K562 (cell line): ENCODE measurements around the gene PTCH1. TPM values are rescaled to one million over a fixed set of nuclear protein-coding genes. Genes with fewer than 3 reads are reported as not detected.

Experiments used
- ATAC-seq: fragments of 200-7000 bp; cut with Tn5 transposase; 3 replicates; pipeline ENCODE4 v1.9.1; 2020; ENCODE audit warnings: moderate library complexity
- BruUV-seq: library from RNA; stranded (reverse); fragments of 400-500 nt; replicated peaks from 2 replicates; lab custom pipeline; 2021; lab: Mats Ljungman, UMichigan
- CTCF ChIA-PET: fragments of 300-600 bp; formaldehyde crosslinking; extraction: SDS; loops from one replicate; lab custom pipeline; 2021; ENCODE audit warnings: low intra/inter-chr PET ratio; lab: Yijun Ruan, JAX
- POLR2A ChIA-PET: fragments of 300-600, 350-650 bp; sonication (Branson Sonifier 250); formaldehyde crosslinking; extraction: SDS; loops from one replicate; lab custom pipeline; 2021; ENCODE audit warnings: antibody characterized with exemption, inconsistent platforms; lab: Yijun Ruan, JAX
- DNase-seq, 4 experiments: peaks; one replicate each; pipeline versions ENCODE4 v3.0.0 to v3.0.0-alpha.2; 2011 to 2018; ENCODE audit warnings: low spot score in 3 of 4, mixed read lengths in 3 of 4; ENCODE audit errors: extremely low read depth in 1 of 4
- FAIRE-seq: peaks from 2 replicates; lab custom pipeline; 2011; peaks lifted over from hg19 to GRCh38; lab: Jason Lieb, UNC
- H2AFZ ChIP-seq: 2 replicates; pipeline ENCODE4 v1.6.0; 2011; ENCODE audit warnings: low read depth, low read length, control low read depth, inconsistent platforms
- H3K27ac ChIP-seq: fragments of 200-600 bp; 3 replicates; pipeline ENCODE4 v1.8.0; 2011; ENCODE audit warnings: low read depth, mild to moderate bottlenecking, control low read depth, inconsistent platforms, low read length, moderate library complexity, mixed read lengths; ENCODE audit errors: extremely low read depth
- H3K27me3 ChIP-seq, 2 experiments: fragments of 300-600 bp in 1 of 2; 2 replicates in 1 of 2; 3 replicates in 1 of 2; pipeline versions ENCODE4 v1.6.0 to v1.8.0; 2011; ENCODE audit warnings: inconsistent platforms in 2 of 2, low read length in 2 of 2, mild to moderate bottlenecking in 1 of 2, mixed read lengths in 1 of 2, moderate library complexity in 1 of 2; ENCODE audit not compliant: control insufficient read depth in 2 of 2, insufficient read depth in 2 of 2
- H3K36me3 ChIP-seq: fragments of 300-600 bp; 3 replicates; pipeline ENCODE4 v1.8.0; 2011; ENCODE audit warnings: mild to moderate bottlenecking, low read length, inconsistent platforms; ENCODE audit not compliant: control insufficient read depth, insufficient read depth
- H3K4me1 ChIP-seq, 2 experiments: fragments of 200-600 bp in 1 of 2; replicated peaks in 1 of 2; 2 replicates in 1 of 2; 3 replicates in 1 of 2; pipeline versions ENCODE4 v1.5.1 to v1.8.0; 2011; ENCODE audit warnings: inconsistent platforms in 2 of 2, low read length in 2 of 2, mild to moderate bottlenecking in 1 of 2, mixed read lengths in 1 of 2, moderate library complexity in 1 of 2; ENCODE audit not compliant: control insufficient read depth in 2 of 2, insufficient read depth in 2 of 2
- H3K4me2 ChIP-seq: 2 replicates; pipeline ENCODE4 v1.6.1; 2011; ENCODE audit warnings: low read length, control low read depth, inconsistent platforms, mixed read lengths; ENCODE audit not compliant: insufficient read depth
- H3K4me3 ChIP-seq: fragments of 200-600 bp; sonication (generic), shearing (Covaris generic); 2 replicates; pipeline ENCODE4 v1.5.1; 2016; ENCODE audit warnings: control low read depth, inconsistent platforms
- H3K79me2 ChIP-seq: fragments of 200-600 bp; 3 replicates; pipeline ENCODE4 v1.8.0; 2011; ENCODE audit warnings: low read length, inconsistent platforms; ENCODE audit not compliant: control insufficient read depth, insufficient read depth
- H3K9ac ChIP-seq, 2 experiments: 2 replicates each; pipeline versions ENCODE4 v1.6.0 to v1.6.1; 2011; ENCODE audit warnings: low read depth in 2 of 2, low read length in 2 of 2, control low read depth in 1 of 2, inconsistent platforms in 1 of 2, mild to moderate bottlenecking in 1 of 2, mixed read lengths in 1 of 2; ENCODE audit not compliant: insufficient read depth in 1 of 2
- H3K9me1 ChIP-seq: one replicate; pipeline ENCODE4 v1.6.0; 2011; ENCODE audit warnings: inconsistent platforms, mild to moderate bottlenecking, low read length, moderate library complexity; ENCODE audit not compliant: control insufficient read depth, insufficient read depth
- H3K9me3 ChIP-seq: replicated peaks from 2 replicates; pipeline ENCODE4 v1.5.1; 2011; ENCODE audit warnings: low read depth, low read length, inconsistent platforms; ENCODE audit not compliant: control insufficient read depth, insufficient read depth
- H4K20me1 ChIP-seq: replicated peaks from 2 replicates; pipeline ENCODE4 v1.6.1; 2011; ENCODE audit warnings: low read length, inconsistent platforms, mixed read lengths; ENCODE audit not compliant: control insufficient read depth, insufficient read depth
- OTX1 ChIP-seq: fragments of 450-650 bp; formaldehyde crosslinking; IDR thresholded peaks from 2 replicates; pipeline ENCODE4 v1.4.0; 2022; ENCODE audit warnings: mild to moderate bottlenecking
- SMARCA5 ChIP-seq: fragments of 450-650 bp; IDR thresholded peaks from 2 replicates; pipeline ENCODE4 v1.6.1; 2016
- TAF7 ChIP-seq: fragments of 450-650 bp; IDR thresholded peaks from 2 replicates; pipeline ENCODE4 v1.6.1; 2016; ENCODE audit warnings: missing genetic modification characterization, missing compliant biosample characterization
- WGBS: fragments of 100-300 bp; shearing (Covaris generic); methylation state at CpG from one replicate; pipeline ENCODE4 v1.1.6; 2016; ENCODE audit warnings: low coverage, mixed read lengths; ENCODE audit not compliant: insufficient coverage; ENCODE audit errors: missing lambda C conversion rate; 5-methylcytosine and 5-hydroxymethylcytosine counted together
- in situ Hi-C: fragments of 300-500 bp; cut with MboI; formaldehyde crosslinking; loops from 4 replicates; pipeline ENCODE4 v1.15.0; 2018; ENCODE audit warnings: inconsistent platforms, mixed read lengths
- intact Hi-C: fragments of 100-400 bp; cut with micrococcal nuclease; formaldehyde crosslinking; loops from 2 replicates; pipeline ENCODE4 v1.14.2; 2022
- polyA plus RNA-seq, 8 experiments: library from polyadenylated mRNA; depleted of rRNA in 4 of 8; stranded (reverse) in 5 of 8; unstranded in 3 of 8; fragments of >200 nt; fragmentation: Nextera tagmentation in 2 of 8; fragmentation: Illumina TruSeq in 1 of 8; extraction: Ambion mirVana in 2 of 8; extraction: Trizol in 1 of 8; gene quantifications; 2 replicates each; pipeline versions ENCODE4 v1.2.1 to v1.2.3, GENCODE V29; 2011 to 2014; ENCODE audit warnings: inconsistent platforms in 1 of 8, missing spikeins in 1 of 8
- total RNA-seq, 7 experiments: library from RNA; depleted of rRNA in 6 of 7; stranded (reverse); fragments of >200 nt in 6 of 7; fragmentation: Illumina TruSeq in 2 of 7; extraction: Trizol in 2 of 7; gene quantifications; 2 replicates each; pipeline versions ENCODE4 v1.2.1 to v1.2.3, GENCODE V29; 2011 to 2021; ENCODE audit warnings: low replicate concordance in 1 of 7
- TF ChIP-seq, protein P1 (sequence below): fragments of 450-650 bp; IDR thresholded peaks from 2 replicates; pipeline ENCODE4 v1.6.1; 2017; ENCODE audit warnings: antibody characterized with exemption, mild to moderate bottlenecking
- TF ChIP-seq, protein P2 (sequence below), 2 experiments: fragments of 450-650 bp in 1 of 2; sonication (generic) in 1 of 2; formaldehyde crosslinking in 1 of 2; IDR thresholded peaks; 2 replicates each; pipeline versions ENCODE4 v1.7.1 to v1.9.0; 2016 to 2022; ENCODE audit warnings: inconsistent platforms in 1 of 2, mild to moderate bottlenecking in 1 of 2, missing genetic modification reagents in 1 of 2

Gene PTCH1
- total and polyA plus RNA-seq, 9 of the 15 experiments (the other 6 are each of a cell fraction or from before 2014, with no cell fraction given): 0.70 to 9.9 (median 3.8) TPM

DNA sequence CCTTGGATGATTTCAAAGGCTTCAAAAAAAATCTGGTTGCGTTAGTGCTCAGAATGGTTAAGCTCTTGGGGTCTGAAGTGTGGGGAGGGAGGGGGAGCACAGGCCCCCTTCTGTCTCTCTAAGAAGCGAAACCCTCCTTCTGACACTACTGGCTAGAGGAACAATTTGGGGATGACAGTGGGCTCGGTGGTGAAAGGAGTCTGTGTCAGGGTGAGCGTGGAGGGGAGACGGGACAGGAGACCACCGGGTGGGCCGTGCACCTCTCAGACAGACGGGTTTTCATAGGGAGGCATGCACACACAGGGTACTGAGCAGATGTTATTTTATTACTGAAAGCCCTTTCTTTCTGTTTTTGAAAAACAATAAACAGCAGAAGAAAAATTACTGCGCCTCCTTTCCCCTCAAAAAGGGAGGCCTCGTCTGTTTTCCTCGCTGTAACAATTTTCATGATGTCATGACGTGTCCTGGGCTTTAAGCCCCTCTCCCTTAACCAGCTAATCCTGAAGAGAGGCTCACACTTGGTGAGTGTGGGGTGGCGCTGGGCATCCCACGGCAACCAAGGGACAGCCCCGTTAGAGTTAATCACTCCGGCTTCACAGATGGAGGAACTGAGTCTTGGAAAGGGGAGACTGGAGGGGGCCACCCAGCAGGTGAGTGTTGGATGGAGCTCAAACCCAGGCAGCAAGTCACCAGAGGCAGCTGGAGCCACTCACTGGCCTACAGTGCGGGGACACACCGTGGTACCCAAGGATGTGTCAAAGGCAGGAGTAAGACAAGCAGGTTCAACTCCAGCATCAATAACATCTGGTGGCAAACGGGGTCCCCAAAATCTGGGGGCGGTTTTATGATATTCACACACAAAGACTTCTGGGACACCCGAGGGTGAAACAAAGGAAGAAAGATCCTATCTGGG, 53.4 kb downstream of the PTCH1 start:
- H2AFZ ChIP-seq: peak overlapping the region; percentile 90
- no peaks in the 10 kb centered on the region for H3K79me2 ChIP-seq
- H3K9me1 ChIP-seq: no peaks in the 10 kb centered on the region
- FAIRE-seq (peak; percentile 40), ATAC-seq (peak; percentile 10), DNase-seq (peak in 1 of 4 experiments; percentile 16)
- peak overlapping the region; percentile 94 for H3K27ac ChIP-seq
- peaks cover 24 to 28% of the 10 kb centered on the region in 2 experiments for H3K4me1 ChIP-seq
- intact Hi-C loops (loop anchor here (2.0 kb wide), 3 partner anchors 29 to 41 kb away; no protein-coding TSS in a partner anchor), in situ Hi-C loops (no loop called here)
- H3K36me3 ChIP-seq: peaks cover 57% of the 10 kb centered on the region
- ChIA-PET POLR2A (interaction anchor here (0.6 to 2.5 kb wide), 10 partner anchors 8 to 122 kb away, joined by 3 to 19 read pairs (median 3); no protein-coding TSS in a partner anchor), CTCF (no interaction called here)
- no TSS peak for BruUV-seq
- H3K4me3 ChIP-seq: peak overlapping the region; percentile 10; the same call in 1 of the 2 replicates
- H3K4me2 ChIP-seq: peak overlapping the region; percentile 78
- 57% methylated on average over 20 of the region's 21 CpGs for WGBS
- H3K27me3 ChIP-seq: no peaks in the 10 kb centered on the region
- no peaks in the 10 kb centered on the region for H4K20me1 ChIP-seq
- peak overlapping the region; percentile 66 to 79; a peak in 3 of 4 replicates for H3K9ac ChIP-seq
- peaks cover 3% of the 10 kb centered on the region; the same call in 1 of the 2 replicates for H3K9me3 ChIP-seq
- 0 out of 2 replicates have a peak, but pooled peaks have one; percentile 26 for TF ChIP-seq OTX1 (CRISPR knock-in tag)
- 0 out of 2 replicates have a peak, but pooled peaks have one; percentile 20 for TF ChIP-seq SMARCA5
- TF ChIP-seq, protein P1, sequence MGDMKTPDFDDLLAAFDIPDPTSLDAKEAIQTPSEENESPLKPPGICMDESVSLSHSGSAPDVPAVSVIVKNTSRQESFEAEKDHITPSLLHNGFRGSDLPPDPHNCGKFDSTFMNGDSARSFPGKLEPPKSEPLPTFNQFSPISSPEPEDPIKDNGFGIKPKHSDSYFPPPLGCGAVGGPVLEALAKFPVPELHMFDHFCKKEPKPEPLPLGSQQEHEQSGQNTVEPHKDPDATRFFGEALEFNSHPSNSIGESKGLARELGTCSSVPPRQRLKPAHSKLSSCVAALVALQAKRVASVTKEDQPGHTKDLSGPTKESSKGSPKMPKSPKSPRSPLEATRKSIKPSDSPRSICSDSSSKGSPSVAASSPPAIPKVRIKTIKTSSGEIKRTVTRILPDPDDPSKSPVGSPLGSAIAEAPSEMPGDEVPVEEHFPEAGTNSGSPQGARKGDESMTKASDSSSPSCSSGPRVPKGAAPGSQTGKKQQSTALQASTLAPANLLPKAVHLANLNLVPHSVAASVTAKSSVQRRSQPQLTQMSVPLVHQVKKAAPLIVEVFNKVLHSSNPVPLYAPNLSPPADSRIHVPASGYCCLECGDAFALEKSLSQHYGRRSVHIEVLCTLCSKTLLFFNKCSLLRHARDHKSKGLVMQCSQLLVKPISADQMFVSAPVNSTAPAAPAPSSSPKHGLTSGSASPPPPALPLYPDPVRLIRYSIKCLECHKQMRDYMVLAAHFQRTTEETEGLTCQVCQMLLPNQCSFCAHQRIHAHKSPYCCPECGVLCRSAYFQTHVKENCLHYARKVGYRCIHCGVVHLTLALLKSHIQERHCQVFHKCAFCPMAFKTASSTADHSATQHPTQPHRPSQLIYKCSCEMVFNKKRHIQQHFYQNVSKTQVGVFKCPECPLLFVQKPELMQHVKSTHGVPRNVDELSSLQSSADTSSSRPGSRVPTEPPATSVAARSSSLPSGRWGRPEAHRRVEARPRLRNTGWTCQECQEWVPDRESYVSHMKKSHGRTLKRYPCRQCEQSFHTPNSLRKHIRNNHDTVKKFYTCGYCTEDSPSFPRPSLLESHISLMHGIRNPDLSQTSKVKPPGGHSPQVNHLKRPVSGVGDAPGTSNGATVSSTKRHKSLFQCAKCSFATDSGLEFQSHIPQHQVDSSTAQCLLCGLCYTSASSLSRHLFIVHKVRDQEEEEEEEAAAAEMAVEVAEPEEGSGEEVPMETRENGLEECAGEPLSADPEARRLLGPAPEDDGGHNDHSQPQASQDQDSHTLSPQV: 0 out of 2 replicates have a peak, but pooled peaks have one; percentile 5
- 0 out of 2 replicates have a peak, but pooled peaks have one; percentile 11 for TF ChIP-seq TAF7 (tag)
- TF ChIP-seq, protein P2, sequence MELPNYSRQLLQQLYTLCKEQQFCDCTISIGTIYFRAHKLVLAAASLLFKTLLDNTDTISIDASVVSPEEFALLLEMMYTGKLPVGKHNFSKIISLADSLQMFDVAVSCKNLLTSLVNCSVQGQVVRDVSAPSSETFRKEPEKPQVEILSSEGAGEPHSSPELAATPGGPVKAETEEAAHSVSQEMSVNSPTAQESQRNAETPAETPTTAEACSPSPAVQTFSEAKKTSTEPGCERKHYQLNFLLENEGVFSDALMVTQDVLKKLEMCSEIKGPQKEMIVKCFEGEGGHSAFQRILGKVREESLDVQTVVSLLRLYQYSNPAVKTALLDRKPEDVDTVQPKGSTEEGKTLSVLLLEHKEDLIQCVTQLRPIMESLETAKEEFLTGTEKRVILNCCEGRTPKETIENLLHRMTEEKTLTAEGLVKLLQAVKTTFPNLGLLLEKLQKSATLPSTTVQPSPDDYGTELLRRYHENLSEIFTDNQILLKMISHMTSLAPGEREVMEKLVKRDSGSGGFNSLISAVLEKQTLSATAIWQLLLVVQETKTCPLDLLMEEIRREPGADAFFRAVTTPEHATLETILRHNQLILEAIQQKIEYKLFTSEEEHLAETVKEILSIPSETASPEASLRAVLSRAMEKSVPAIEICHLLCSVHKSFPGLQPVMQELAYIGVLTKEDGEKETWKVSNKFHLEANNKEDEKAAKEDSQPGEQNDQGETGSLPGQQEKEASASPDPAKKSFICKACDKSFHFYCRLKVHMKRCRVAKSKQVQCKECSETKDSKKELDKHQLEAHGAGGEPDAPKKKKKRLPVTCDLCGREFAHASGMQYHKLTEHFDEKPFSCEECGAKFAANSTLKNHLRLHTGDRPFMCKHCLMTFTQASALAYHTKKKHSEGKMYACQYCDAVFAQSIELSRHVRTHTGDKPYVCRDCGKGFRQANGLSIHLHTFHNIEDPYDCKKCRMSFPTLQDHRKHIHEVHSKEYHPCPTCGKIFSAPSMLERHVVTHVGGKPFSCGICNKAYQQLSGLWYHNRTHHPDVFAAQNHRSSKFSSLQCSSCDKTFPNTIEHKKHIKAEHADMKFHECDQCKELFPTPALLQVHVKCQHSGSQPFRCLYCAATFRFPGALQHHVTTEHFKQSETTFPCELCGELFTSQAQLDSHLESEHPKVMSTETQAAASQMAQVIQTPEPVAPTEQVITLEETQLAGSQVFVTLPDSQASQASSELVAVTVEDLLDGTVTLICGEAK (IDR thresholded peaks at IDR 0.05): peak; percentile 43; the same call in 1 of the 2 replicates
- TF ChIP-seq, protein P2 (CRISPR knock-in tag; IDR thresholded peaks at IDR 0.05): no peak
